ENCODE results near the gene KCNMA1.

DNA sequence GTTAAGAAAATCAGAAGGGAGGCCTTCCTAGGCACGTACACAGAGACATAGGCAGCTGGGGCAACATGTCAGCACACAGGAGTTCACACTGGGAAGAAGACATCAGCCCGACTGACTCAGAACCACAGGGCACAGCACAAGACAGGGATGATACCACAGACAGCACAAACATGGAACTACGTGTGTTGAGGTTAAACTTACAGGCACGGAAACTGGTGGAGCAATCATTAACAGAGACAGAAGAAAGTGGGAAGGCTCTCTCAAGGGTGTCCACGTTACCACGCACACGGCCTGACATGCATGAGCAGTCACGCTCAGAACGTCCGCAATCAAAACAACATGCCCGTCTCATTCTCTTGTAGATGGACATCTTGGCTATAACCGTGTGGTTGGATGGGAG, 636.4 kb downstream of the KCNMA1 start:
- TF ChIP-seq POLR2AphosphoS2 (IDR thresholded peaks at IDR 0.05; ENCODE audit: low read depth, low read length) (no peak), EZH2 (IDR thresholded peaks at IDR 0.05; ENCODE audit: borderline replicate concordance, control insufficient read depth, low read depth, low read length) (no peak)
